Thoracic aorta (tissue), 2 donors: ENCODE measurements around the gene MIB2. TPM values are rescaled to one million over a fixed set of nuclear protein-coding genes. Genes with fewer than 3 reads are reported as not detected.

Source experiments
- ATAC-seq: fragments of 150-250 bp; one replicate; pipeline ENCODE4 v1.8.0; 2017; ENCODE audit warnings: low read depth; ENCODE audit not compliant: insufficient number of reproducible peaks, low FRiP score
- DNase-seq: peaks from one replicate; pipeline ENCODE4 v3.0.0-alpha.2; 2020; ENCODE audit warnings: low spot score
- H3K27ac ChIP-seq, 2 donors: fragments of 200-600 bp; sonication (generic); 1 replicate in 1 of 2; 2 replicates in 1 of 2; pipeline ENCODE4 v1.5.1; 2016; ENCODE audit warnings: mild to moderate bottlenecking in 2 of 2, moderate library complexity in 2 of 2
- H3K27me3 ChIP-seq: fragments of 200-600 bp; sonication (generic); replicated peaks from 2 replicates; pipeline ENCODE4 v1.6.0; 2016; ENCODE audit warnings: mild to moderate bottlenecking; ENCODE audit not compliant: insufficient read depth
- H3K36me3 ChIP-seq: fragments of 200-600 bp; sonication (generic); one replicate; pipeline ENCODE4 v1.5.1; 2016
- H3K4me1 ChIP-seq, 2 donors: fragments of 200-600 bp; sonication (generic); 1 replicate in 1 of 2; 2 replicates in 1 of 2; pipeline versions ENCODE4 v1.5.1 to v1.6.0; 2016; ENCODE audit warnings: low read depth in 2 of 2, mild to moderate bottlenecking in 1 of 2; ENCODE audit not compliant: control insufficient read depth in 1 of 2
- H3K4me3 ChIP-seq: fragments of 200-600 bp; sonication (generic); 2 replicates; pipeline ENCODE4 v1.5.1; 2016; ENCODE audit warnings: mild to moderate bottlenecking
- H3K9me3 ChIP-seq: fragments of 200-600 bp; sonication (generic); 2 replicates; pipeline ENCODE4 v1.5.1; 2016
- CTCF ChIP-seq: fragments of 200-600 bp; sonication (generic); IDR thresholded peaks from one replicate; pipeline ENCODE4 v1.5.1; 2019; ENCODE audit warnings: antibody characterized with exemption
- total RNA-seq, 2 donors: library from RNA; depleted of rRNA; stranded (reverse); fragments of >200 nt; gene quantifications; one replicate each; pipeline versions ENCODE4 v1.1.0 to v1.2.3, GENCODE V29; 2016

The MIB2 gene
- total RNA-seq, 2 donors from 2014 or later: 48.6 to 102 TPM

GRCh38 chr1:1582585-1583346 is 32.5 kb upstream of the MIB2 start:
- Histone ChIP-seq H3K27ac (no peak overlapping the region), H3K36me3 (no peaks in the 10 kb centered on the region), H3K9me3 (no peaks in the 10 kb centered on the region), H3K27me3 (no peaks in the 10 kb centered on the region), H3K4me3 (no peak overlapping the region), H3K4me1 (no peaks in the 10 kb centered on the region)
- TF ChIP-seq CTCF: no peak
- no peak for ATAC-seq
- DNase-seq: no peak

GRCh38 chr1:1583347-1584010 is 31.8 kb upstream of the MIB2 start:
- Histone ChIP-seq H3K27me3 (no peaks in the 10 kb centered on the region), H3K27ac (no peak overlapping the region), H3K36me3 (no peaks in the 10 kb centered on the region), H3K4me3 (no peak overlapping the region), H3K9me3 (no peaks in the 10 kb centered on the region), H3K4me1 (no peaks in the 10 kb centered on the region)
- TF ChIP-seq CTCF: no peak
- ATAC-seq (no peak), DNase-seq (no peak)

GRCh38 chr1:1591452-1591851 is 23.8 kb upstream of the MIB2 start:
- no peaks in the 10 kb centered on the region for H3K36me3 ChIP-seq
- no peaks in the 10 kb centered on the region for H3K4me1 ChIP-seq
- no peak overlapping the region for H3K4me3 ChIP-seq
- DNase-seq (no peak), ATAC-seq (no peak)
- no peak for TF ChIP-seq CTCF
- no peaks in the 10 kb centered on the region for H3K27me3 ChIP-seq
- H3K9me3 ChIP-seq: no peaks in the 10 kb centered on the region
- H3K27ac ChIP-seq: no peak overlapping the region

GRCh38 chr1:1593834-1594601 is 21.3 kb upstream of the MIB2 start:
- ATAC-seq: no peak
- DNase-seq: no peak
- no peaks in the 10 kb centered on the region for H3K9me3 ChIP-seq
- H3K4me1 ChIP-seq: peaks cover 0 to 6% of the 10 kb centered on the region in 2 donors
- H3K27me3 ChIP-seq: no peaks in the 10 kb centered on the region
- no peak overlapping the region for H3K27ac ChIP-seq
- no peak overlapping the region for H3K4me3 ChIP-seq
- no peak for TF ChIP-seq CTCF
- H3K36me3 ChIP-seq: no peaks in the 10 kb centered on the region
